WTC11 (cell line): ENCODE data around the gene TEX54. TPM values are rescaled to one million over a fixed set of nuclear protein-coding genes. Genes with fewer than 3 reads are reported as not detected.

ENCODE experiments used
- ATAC-seq: fragments of 200-7000 bp; cut with Tn5 transposase; 2 replicates; pipeline ENCODE4 v1.10.0; 2021; ENCODE audit warnings: mild to moderate bottlenecking, moderate library complexity
- CTCF ChIA-PET: fragments of 300-600 bp; sonication (Branson Sonifier 250); formaldehyde crosslinking; loops from one replicate; lab custom pipeline; 2021; ENCODE audit warnings: antibody characterized with exemption; lab: Charles Lee
- POLR2A ChIA-PET: fragments of 350-600 bp; sonication (Branson Sonifier 250); formaldehyde crosslinking; loops from one replicate; lab custom pipeline; 2021; ENCODE audit warnings: antibody characterized with exemption; lab: Charles Lee
- DNase-seq: peaks from one replicate; pipeline ENCODE4 v3.0.0; 2021; ENCODE audit warnings: low spot score
- H3K27ac Mint-ChIP-seq: 2 replicates; pipeline ENCODE4 v1.8.0; 2021; ENCODE audit warnings: mixed read lengths
- H3K27me3 Mint-ChIP-seq: 2 replicates; pipeline ENCODE4 v1.8.0; 2021; ENCODE audit warnings: low read depth, mild to moderate bottlenecking, moderate library complexity, mixed read lengths
- H3K36me3 Mint-ChIP-seq: 2 replicates; pipeline ENCODE4 v1.8.0; 2021; ENCODE audit warnings: mixed read lengths
- H3K4me1 Mint-ChIP-seq: 2 replicates; pipeline ENCODE4 v1.8.0; 2022; ENCODE audit warnings: mixed read lengths
- H3K4me3 Mint-ChIP-seq: 2 replicates; pipeline ENCODE4 v1.8.0; 2021; ENCODE audit warnings: mild to moderate bottlenecking, moderate library complexity, mixed read lengths
- H3K9me3 Mint-ChIP-seq: 2 replicates; pipeline ENCODE4 v1.8.0; 2021; ENCODE audit warnings: mixed read lengths
- ETV6 ChIP-seq: sonication (generic); formaldehyde crosslinking; IDR thresholded peaks from 2 replicates; pipeline ENCODE4 v1.8.1; 2022; ENCODE audit warnings: mild to moderate bottlenecking, missing genetic modification reagents
- JUN ChIP-seq: sonication (generic); formaldehyde crosslinking; IDR thresholded peaks from 2 replicates; pipeline ENCODE4 v1.8.0; 2023; ENCODE audit warnings: mild to moderate bottlenecking, missing genetic modification reagents
- microRNA-seq: library from miRNA; unstranded; fragments of <30 nt; microRNA quantifications from one replicate; pipeline ENCODE4 v1.2.0, GENCODE V29; 2022; ENCODE audit warnings: borderline number of aligned reads
- total RNA-seq: library from RNA; stranded (reverse); gene quantifications from 3 replicates; pipeline ENCODE4 v1.2.3, GENCODE V29; 2021

Gene TEX54
- total RNA-seq, 1 experiment from 2014 or later: not detected

- H3K27me3 Mint-ChIP-seq: no peaks in the 10 kb centered on the region; the same call in 1 of the 2 replicates
- POLR2A ChIA-PET: no interaction called here
Measured at GRCh38 chr11:62782753-62783152, 49.9 kb downstream of the TEX54 start.

More at GRCh38 chr11:62782753-62783152, 49.9 kb downstream of the TEX54 start:
- Mint-ChIP-seq H3K36me3 (peaks cover 38% of the 10 kb centered on the region), H3K4me1 (peaks cover 10% of the 10 kb centered on the region; the same call in 1 of the 2 replicates), H3K4me3 (no peak overlapping the region), H3K9me3 (no peaks in the 10 kb centered on the region), H3K27ac (no peak overlapping the region; the same call in 1 of the 2 replicates)
- CTCF ChIA-PET: no interaction called here
- TF ChIP-seq ETV6 (CRISPR knock-in tag) (no peak), JUN (no peak)
- ATAC-seq (no peak), DNase-seq (no peak)

Small RNA genes within 50 kb of the gene (microRNA-seq; reads per million reads assigned to microRNA genes)
- gene MIR6514: not detected
- gene MIR6748: not detected

Other genes starting within 250 kb of the TEX54 start
- gene TUT1, start 241.3 kb downstream of the TEX54 start, total RNA-seq: 35.3 to 40.0 TPM (median 37.3 TPM) in 3 replicates
- 101 to 115 TPM (median 103 TPM) in 3 replicates for gene MTA2, start 231.0 kb downstream of the TEX54 start, total RNA-seq
- 45.5 to 54.7 TPM (median 51.1 TPM) in 3 replicates for gene EML3, start 220.1 kb downstream of the TEX54 start, total RNA-seq
- gene ROM1, start 219.6 kb downstream of the TEX54 start, total RNA-seq: 0.78 to 1.6 TPM (median 0.94 TPM) in 3 replicates
- 41.2 to 43.9 TPM (median 43.3 TPM) in 3 replicates for gene B3GAT3, start 210.9 kb downstream of the TEX54 start, total RNA-seq
- gene GANAB, start 186.2 kb downstream of the TEX54 start, total RNA-seq: 323 to 350 TPM (median 327 TPM) in 3 replicates
- gene INTS5, start 179.5 kb downstream of the TEX54 start, total RNA-seq: 28.9 to 32.7 TPM (median 31.9 TPM) in 3 replicates
- gene C11orf98, start 167.6 kb downstream of the TEX54 start, total RNA-seq: 132 to 154 TPM (median 137 TPM) in 3 replicates
- 60.7 to 75.6 TPM (median 60.9 TPM) in 3 replicates for gene CSKMT, start 167.5 kb downstream of the TEX54 start, total RNA-seq
- 17.7 to 18.7 TPM (median 18.1 TPM) in 3 replicates for gene UQCC3, start 161.2 kb downstream of the TEX54 start, total RNA-seq
- gene LBHD1, start 160.6 kb downstream of the TEX54 start, total RNA-seq: 4.2 to 6.3 TPM (median 5.1 TPM) in 3 replicates
- 128 to 135 TPM (median 128 TPM) in 3 replicates for gene UBXN1, start 153.8 kb downstream of the TEX54 start, total RNA-seq
- 0.16 to 0.39 TPM (median 0.23 TPM) in 3 replicates for gene LRRN4CL, start 143.3 kb downstream of the TEX54 start, total RNA-seq
- gene BSCL2, start 125.4 kb downstream of the TEX54 start, total RNA-seq: 92.0 to 97.2 TPM (median 92.0 TPM) in 3 replicates
- gene GNG3, start 125.2 kb downstream of the TEX54 start, total RNA-seq: 3.5 to 6.0 TPM (median 3.9 TPM) in 3 replicates
- gene HNRNPUL2, start 105.4 kb downstream of the TEX54 start, total RNA-seq: 42.1 to 42.9 TPM (median 42.2 TPM) in 3 replicates
- gene TTC9C, start 104.4 kb downstream of the TEX54 start, total RNA-seq: 39.7 to 48.7 TPM (median 39.8 TPM) in 3 replicates
- 82.3 to 88.1 TPM (median 88.0 TPM) in 3 replicates for gene ZBTB3, start 78.7 kb downstream of the TEX54 start, total RNA-seq
- gene POLR2G, start 71.3 kb downstream of the TEX54 start, total RNA-seq: 81.3 to 101 TPM (median 84.3 TPM) in 3 replicates
- gene TAF6L, start 61.4 kb downstream of the TEX54 start, total RNA-seq: 33.8 to 42.1 TPM (median 36.3 TPM) in 3 replicates
- gene TMEM179B, start 45.4 kb downstream of the TEX54 start, total RNA-seq: 21.4 to 23.6 TPM (median 22.2 TPM) in 3 replicates
- gene TMEM223, start 40.8 kb downstream of the TEX54 start, total RNA-seq: 25.5 to 26.4 TPM (median 25.9 TPM) in 3 replicates
- gene NXF1, start 27.4 kb downstream of the TEX54 start, total RNA-seq: 43.2 to 44.7 TPM (median 44.3 TPM) in 3 replicates
- 27.2 to 30.2 TPM (median 28.0 TPM) in 3 replicates for gene STX5, start 790 bp downstream of the TEX54 start, total RNA-seq
- 82.7 to 110 TPM (median 85.2 TPM) in 3 replicates for gene WDR74, start 6.7 kb upstream of the TEX54 start, total RNA-seq
- 244 to 334 TPM (median 265 TPM) in 3 replicates for gene SLC3A2, start 48.1 kb upstream of the TEX54 start, total RNA-seq
- gene CHRM1, start 88.5 kb upstream of the TEX54 start, total RNA-seq: not detected in 3 replicates
- not detected in 3 replicates for gene SLC22A6, start 152.1 kb upstream of the TEX54 start, total RNA-seq
- not detected in 3 replicates for gene SLC22A8, start 183.0 kb upstream of the TEX54 start, total RNA-seq